Measurements from ENCODE around the gene SSH2.

GRCh38 chr17:29709866-29710519, 220.0 kb downstream of the SSH2 start:
- TF ChIP-seq CTCF (IDR thresholded peaks at IDR 0.05) (no peak), POLR2AphosphoS5 (IDR thresholded peaks at IDR 0.05) (no peak), POLR2A (IDR thresholded peaks at IDR 0.05) (no peak)
